OCI-LY3 (cell line): Measurements from ENCODE around the gene TRAPPC14.

Source experiments
- H2AFZ ChIP-seq: fragments of 200-600, 300-600 bp; shearing (Covaris generic); 2 replicates; pipeline ENCODE4 v1.6.0; 2014; ENCODE audit warnings: antibody characterized with exemption, low read depth, low read length
- H3K27ac ChIP-seq: fragments of 200-600, 300-600 bp; sonication (generic); 2 replicates; pipeline ENCODE4 v1.5.1; 2014; ENCODE audit warnings: mild to moderate bottlenecking, low read length, moderate library complexity, mixed read lengths
- H3K27me3 ChIP-seq: fragments of 200-600, 300-600 bp; sonication (generic); 2 replicates; pipeline ENCODE4 v1.6.1; 2014; ENCODE audit warnings: low read depth, low read length, mixed read lengths
- H3K36me3 ChIP-seq: fragments of 200-600, 300-600 bp; sonication (generic); replicated peaks from 2 replicates; pipeline ENCODE3; 2014; ENCODE audit warnings: low read depth, low read length, mixed read lengths
- H3K4me1 ChIP-seq: fragments of 300-600, 200-600 bp; sonication (generic); 2 replicates; pipeline ENCODE4 v1.6.1; 2014; ENCODE audit warnings: low read length, mixed read lengths
- H3K4me2 ChIP-seq: fragments of 200-600, 300-600 bp; sonication (generic); 2 replicates; pipeline ENCODE4 v1.6.1; 2014; ENCODE audit warnings: low read length, mixed read lengths
- H3K4me3 ChIP-seq: fragments of 300-600, 200-600 bp; sonication (generic); 2 replicates; pipeline ENCODE4 v1.5.1; 2014; ENCODE audit warnings: antibody characterized with exemption, mild to moderate bottlenecking, low read length, moderate library complexity
- H3K79me2 ChIP-seq: fragments of 300-600, 200-600 bp; shearing (Covaris generic); 2 replicates; pipeline ENCODE4 v1.6.1; 2014; ENCODE audit warnings: mild to moderate bottlenecking, low read length, mixed read lengths
- H3K9ac ChIP-seq: fragments of 300-600, 200-600 bp; shearing (Covaris generic); 2 replicates; pipeline ENCODE4 v1.6.0; 2014; ENCODE audit warnings: mild to moderate bottlenecking, low read length, moderate library complexity
- H3K9me3 ChIP-seq: fragments of 200-600, 300-600 bp; shearing (Covaris generic); 2 replicates; pipeline ENCODE4 v1.6.1; 2014; ENCODE audit warnings: low read length, mixed read lengths; ENCODE audit not compliant: insufficient read depth
- H4K20me1 ChIP-seq: fragments of 200-600, 300-600 bp; sonication (generic); 2 replicates; pipeline ENCODE4 v1.6.1; 2016; ENCODE audit warnings: low read length, mixed read lengths; ENCODE audit not compliant: insufficient read depth
- CTCF ChIP-seq: fragments of 200-600, 300-600 bp; sonication (generic); IDR thresholded peaks from 2 replicates; pipeline ENCODE4 v1.5.1; 2014; ENCODE audit warnings: antibody characterized with exemption, low read length, low read depth
- EZH2phosphoT487 ChIP-seq: fragments of 200-600 bp; shearing (Covaris generic); IDR thresholded peaks from 2 replicates; pipeline ENCODE4 v1.6.1; 2018; ENCODE audit warnings: antibody characterized with exemption, mixed run types, low read depth

TRAPPC14 gene

GRCh38 chr7:100137851-100138760 is 20.4 kb downstream of the TRAPPC14 start:
- H3K4me1 ChIP-seq = 0 out of 2 replicates have a peak, but pooled peaks cover 8% of the 10 kb centered on the region
- H2AFZ ChIP-seq = 0 out of 2 replicates have a peak overlapping the region, but pooled peaks have one; percentile 29
- no peak overlapping the region for H3K4me3 ChIP-seq
- no peaks in the 10 kb centered on the region for H3K36me3 ChIP-seq
- H3K79me2 ChIP-seq = no peaks in the 10 kb centered on the region
- no peak overlapping the region for H3K9ac ChIP-seq
- peaks cover 2% of the 10 kb centered on the region; the same call in 1 of the 2 replicates for H3K27me3 ChIP-seq
- no peak for TF ChIP-seq CTCF
- no peak for TF ChIP-seq EZH2phosphoT487
- H3K4me2 ChIP-seq = peak overlapping the region; percentile 22; the same call in 1 of the 2 replicates
- no peak overlapping the region for H3K27ac ChIP-seq
- no peaks in the 10 kb centered on the region for H4K20me1 ChIP-seq
- H3K9me3 ChIP-seq = no peaks in the 10 kb centered on the region

GRCh38 chr7:100132697-100133151 is 25.8 kb downstream of the TRAPPC14 start:
- Histone ChIP-seq H3K9me3 (no peaks in the 10 kb centered on the region), H3K4me3 (no peak overlapping the region), H3K4me1 (peaks cover 14% of the 10 kb centered on the region), H3K27me3 (no peaks in the 10 kb centered on the region), H3K79me2 (peaks cover 4% of the 10 kb centered on the region; the same call in 1 of the 2 replicates), H3K9ac (no peak overlapping the region), H3K4me2 (no peak overlapping the region), H3K36me3 (no peaks in the 10 kb centered on the region), H3K27ac (no peak overlapping the region), H4K20me1 (no peaks in the 10 kb centered on the region), H2AFZ (no peak overlapping the region)
- TF ChIP-seq CTCF (peak; percentile 84), EZH2phosphoT487 (no peak)

GRCh38 chr7:100132126-100132525 is 26.4 kb downstream of the TRAPPC14 start:
- no peaks in the 10 kb centered on the region for H3K27me3 ChIP-seq
- H3K4me1 ChIP-seq = peaks cover 13% of the 10 kb centered on the region
- TF ChIP-seq EZH2phosphoT487 = no peak
- no peak for TF ChIP-seq CTCF
- H3K9me3 ChIP-seq = no peaks in the 10 kb centered on the region
- no peak overlapping the region for H3K27ac ChIP-seq
- H3K4me3 ChIP-seq = no peak overlapping the region
- no peak overlapping the region for H2AFZ ChIP-seq
- no peak overlapping the region for H3K4me2 ChIP-seq
- no peak overlapping the region for H3K9ac ChIP-seq
- no peaks in the 10 kb centered on the region for H3K36me3 ChIP-seq
- H4K20me1 ChIP-seq = no peaks in the 10 kb centered on the region
- peaks cover 4% of the 10 kb centered on the region; the same call in 1 of the 2 replicates for H3K79me2 ChIP-seq
